K562 (cell line): ENCODE data around the gene SGMS1. TPM values are rescaled to one million over a fixed set of nuclear protein-coding genes. Genes with fewer than 3 reads are reported as not detected.

ENCODE experiments used
- CREB1 ChIP-seq, 2 experiments: sonication (generic) in 1 of 2; formaldehyde crosslinking in 1 of 2; IDR thresholded peaks; 2 replicates each; pipeline versions ENCODE4 v1.6.1 to v1.8.0; 2012 to 2022; ENCODE audit warnings: inconsistent platforms in 1 of 2, mild to moderate bottlenecking in 1 of 2, missing genetic modification reagents in 1 of 2, moderate library complexity in 1 of 2
- ELK3 ChIP-seq: fragments of 450-650 bp; formaldehyde crosslinking; IDR thresholded peaks from 2 replicates; pipeline ENCODE4 v1.4.0; 2020; ENCODE audit warnings: mild to moderate bottlenecking
- FOXJ3 ChIP-seq: sonication (generic); formaldehyde crosslinking; IDR thresholded peaks from 2 replicates; pipeline ENCODE4 v1.4.0; 2020; ENCODE audit warnings: mild to moderate bottlenecking, missing genetic modification reagents
- GABPB1 ChIP-seq: sonication (generic); formaldehyde crosslinking; IDR thresholded peaks from 2 replicates; pipeline ENCODE4 v1.8.0; 2022; ENCODE audit warnings: mild to moderate bottlenecking, missing genetic modification reagents
- HBP1 ChIP-seq: fragments of 450-650 bp; formaldehyde crosslinking; IDR thresholded peaks from 2 replicates; pipeline ENCODE4 v1.4.0; 2022; ENCODE audit warnings: missing genetic modification characterization
- KAT2B ChIP-seq: IDR thresholded peaks from one replicate; pipeline ENCODE4 v1.6.1; 2012; ENCODE audit warnings: low read depth, mild to moderate bottlenecking, control low read depth, inconsistent platforms, low read length, moderate library complexity
- MYNN ChIP-seq, 2 experiments: sonication (generic); formaldehyde crosslinking in 1 of 2; IDR thresholded peaks; 2 replicates each; pipeline versions ENCODE4 v1.5.0 to v1.6.1; 2016 to 2020; ENCODE audit warnings: antibody characterized with exemption in 1 of 2, missing genetic modification reagents in 1 of 2
- SLC30A9 ChIP-seq: fragments of 250-450 bp; sonication (Bioruptor Pico); IDR thresholded peaks from 2 replicates; pipeline ENCODE4 v1.8.0; 2022; ENCODE audit warnings: mild to moderate bottlenecking, moderate library complexity
- SMARCE1 ChIP-seq: fragments of 450-650 bp; IDR thresholded peaks from 2 replicates; pipeline ENCODE4 v1.7.1; 2016; ENCODE audit warnings: mild to moderate bottlenecking
- SPI1 ChIP-seq: IDR thresholded peaks from 2 replicates; pipeline ENCODE4 v1.6.1; 2011; ENCODE audit warnings: low read depth, low read length, control low read depth, borderline replicate concordance
- SUPT5H ChIP-seq: fragments of 450-650 bp; IDR thresholded peaks from 2 replicates; pipeline ENCODE4 v1.6.1; 2016
- ZBTB1 ChIP-seq: sonication (generic); formaldehyde crosslinking; IDR thresholded peaks from 2 replicates; pipeline ENCODE4 v1.8.1; 2023; ENCODE audit warnings: missing genetic modification reagents, low read depth, mild to moderate bottlenecking, borderline replicate concordance
- ZNF696 ChIP-seq: fragments of 250-450 bp; sonication (Bioruptor Pico); conservative IDR thresholded peaks from 2 replicates; pipeline ENCODE4 v1.4.0; 2020; ENCODE audit warnings: mild to moderate bottlenecking, moderate library complexity
- ZNF766 ChIP-seq: fragments of 200-800 bp; sonication (Bioruptor generic); conservative IDR thresholded peaks from 2 replicates; pipeline ENCODE4 v1.6.1; 2016; ENCODE audit warnings: missing genetic modification characterization, missing compliant biosample characterization
- polyA plus RNA-seq, 8 experiments: library from polyadenylated mRNA; depleted of rRNA in 4 of 8; stranded (reverse) in 5 of 8; unstranded in 3 of 8; fragments of >200 nt; fragmentation: Nextera tagmentation in 2 of 8; fragmentation: Illumina TruSeq in 1 of 8; extraction: Ambion mirVana in 2 of 8; extraction: Trizol in 1 of 8; gene quantifications; 2 replicates each; pipeline versions ENCODE4 v1.2.1 to v1.2.3, GENCODE V29; 2011 to 2014; ENCODE audit warnings: inconsistent platforms in 1 of 8, missing spikeins in 1 of 8
- total RNA-seq, 7 experiments: library from RNA; depleted of rRNA in 6 of 7; stranded (reverse); fragments of >200 nt in 6 of 7; fragmentation: Illumina TruSeq in 2 of 7; extraction: Trizol in 2 of 7; gene quantifications; 2 replicates each; pipeline versions ENCODE4 v1.2.1 to v1.2.3, GENCODE V29; 2011 to 2021; ENCODE audit warnings: low replicate concordance in 1 of 7

The SGMS1 gene
- total and polyA plus RNA-seq, 9 of the 15 experiments (the other 6 are each of a cell fraction or from before 2014, with no cell fraction given), result 22.6 to 232 (median 82.2) TPM

DNA sequence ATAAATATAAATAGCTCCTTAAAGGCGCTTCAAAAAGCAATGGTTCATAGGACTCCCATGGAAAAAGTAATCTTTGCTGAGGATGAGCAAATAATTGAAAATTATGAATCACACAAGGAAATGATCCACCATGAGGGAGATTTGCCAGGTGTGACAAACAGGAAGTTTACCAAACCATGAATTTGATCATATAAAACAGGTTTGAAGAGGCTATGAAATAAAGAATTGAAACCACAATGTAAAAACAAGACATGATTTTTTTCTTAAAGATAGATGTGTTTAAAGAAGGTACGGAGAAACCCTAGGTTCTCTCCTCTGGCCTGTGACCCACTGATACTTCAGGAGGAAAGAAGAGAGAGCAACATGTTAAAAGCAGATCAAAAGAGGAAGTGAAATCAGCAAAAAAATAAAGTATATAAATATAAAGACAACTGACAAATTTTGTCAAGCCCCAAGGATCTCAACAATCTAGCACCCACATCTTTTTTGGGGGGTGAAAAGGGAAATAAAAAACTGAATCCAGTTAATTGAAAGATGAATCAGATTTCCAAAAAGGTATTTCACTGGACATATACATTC is 261.1 kb downstream of the SGMS1 start (continued):
- no peak for TF ChIP-seq ZNF696 (CRISPR knock-in tag)
- TF ChIP-seq ZBTB1 (CRISPR knock-in tag), result no peak
- peak; percentile 96 for TF ChIP-seq SPI1
- no peak for TF ChIP-seq ZNF766 (CRISPR knock-in tag)
- TF ChIP-seq FOXJ3 (CRISPR knock-in tag), result no peak
- TF ChIP-seq ELK3 (CRISPR knock-in tag), result no peak
- TF ChIP-seq SLC30A9 (CRISPR knock-in tag), result no peak
- TF ChIP-seq MYNN (IDR thresholded peaks at IDR 0.05), result no peak
- no peak for TF ChIP-seq MYNN (CRISPR knock-in tag; IDR thresholded peaks at IDR 0.05)
- no peak; the same call in 1 of the 2 replicates for TF ChIP-seq SMARCE1
- no peak for TF ChIP-seq CREB1 (IDR thresholded peaks at IDR 0.05)
- no peak for TF ChIP-seq CREB1 (CRISPR knock-in tag; IDR thresholded peaks at IDR 0.05)
- no peak for TF ChIP-seq SUPT5H
- TF ChIP-seq KAT2B, result no peak
- TF ChIP-seq GABPB1 (CRISPR knock-in tag), result no peak
- TF ChIP-seq HBP1 (CRISPR knock-in tag), result no peak
